SH-SY5Y (cell line): Measurements from ENCODE around the gene MTSS2.

Experiments
- GATA2 ChIP-seq: IDR thresholded peaks from 2 replicates; pipeline ENCODE4 v1.6.1; 2011; ENCODE audit warnings: mild to moderate bottlenecking, low read depth, low read length
- GATA3 ChIP-seq: IDR thresholded peaks from 2 replicates; pipeline ENCODE4 v1.6.1; 2011; ENCODE audit warnings: low read depth, mild to moderate bottlenecking, low read length, moderate library complexity

GRCh38 chr16:70678121-70678897 is 7.5 kb downstream of the MTSS2 start:
- TF ChIP-seq GATA2 (no peak), GATA3 (no peak)
